Measurements from ENCODE around the gene KRTAP10-10. TPM values are rescaled to one million over a fixed set of nuclear protein-coding genes. Genes with fewer than 3 reads are reported as not detected.
"Not testable (repeated sequence)": the region's sequence is repeated elsewhere in the genome, so short reads cannot be mapped to it uniquely, and the experiment has no call there.

KRTAP10-10 gene
- polyA plus RNA-seq, 1 experiment, result not detected

DNA sequence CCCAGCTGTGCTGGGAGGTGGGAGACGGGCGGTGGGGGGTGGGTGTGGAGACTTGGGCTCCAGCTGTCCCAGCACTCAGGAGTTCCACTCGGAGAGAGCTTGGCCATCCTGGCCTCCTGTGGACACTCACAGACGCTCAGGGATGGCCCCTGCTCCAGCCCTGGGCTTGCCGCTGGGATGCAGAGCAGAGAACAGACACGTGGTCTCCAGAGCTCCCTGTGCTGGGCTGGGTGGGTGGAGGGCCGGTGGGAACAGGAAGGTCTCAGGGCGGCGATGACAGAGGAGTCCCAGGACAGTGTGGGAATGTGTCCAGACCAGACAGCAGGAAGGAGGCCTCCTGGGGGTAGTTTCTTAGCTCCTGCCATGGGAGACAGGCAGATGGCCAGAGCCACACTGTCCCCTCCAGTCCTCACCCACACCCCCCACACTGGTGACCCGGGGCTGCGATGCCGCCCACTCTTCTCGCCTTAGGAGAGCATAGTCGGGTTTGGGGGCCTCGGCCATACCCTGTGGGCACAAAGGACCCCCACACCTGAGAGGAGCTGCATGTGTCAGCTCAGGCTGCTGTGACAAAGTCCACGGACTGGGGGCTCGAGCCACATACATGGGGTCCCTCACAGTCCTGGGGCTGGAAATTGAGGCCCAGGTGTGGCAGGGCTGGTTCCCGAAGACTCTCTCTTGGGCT lies 8.3 kb upstream of the KRTAP10-10 start:
- Histone ChIP-seq H3K4me3 (ENCODE audit: low read depth, low read length) (no peak overlapping the region), H3K9me3 (ENCODE audit: control insufficient read depth, insufficient read depth, low read length) (peaks cover 46% of the 10 kb centered on the region), H3K27me3 (ENCODE audit: control insufficient read depth, insufficient read depth, low read length) (peaks cover 2% of the 10 kb centered on the region), H3K27ac (ENCODE audit: low read depth, low read length) (no peak overlapping the region)
- no peak for DNase-seq (ENCODE audit: low read depth, low spot score)
- ChIA-PET CTCF (interaction anchor here (0.7 kb wide), 1 partner anchor 358 kb away, joined by 3 read pairs; no protein-coding TSS in a partner anchor), POLR2A (no interaction called here)
- no peak for TF ChIP-seq CTCF (IDR thresholded peaks at IDR 0.05; ENCODE audit: low read depth, low read length)

DNA sequence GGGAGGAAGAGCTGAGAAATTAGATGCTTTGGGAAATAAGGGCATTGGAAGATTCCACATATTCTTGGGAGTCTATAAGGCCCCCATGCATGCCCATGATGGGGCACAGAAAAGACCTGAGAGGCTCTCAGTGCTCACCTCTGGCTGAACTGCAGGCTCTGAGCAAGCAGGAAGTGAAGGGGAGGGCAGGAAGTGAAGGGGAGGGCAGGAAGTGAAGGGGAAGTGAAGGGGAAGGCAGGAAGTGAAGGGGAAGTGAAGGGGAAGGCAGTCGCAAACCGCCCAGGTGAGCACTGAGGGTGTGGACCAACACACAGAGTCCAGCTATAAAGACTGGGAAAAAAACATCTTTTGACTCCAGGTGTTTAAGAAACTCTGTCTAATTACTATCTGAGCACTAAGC lies 6.7 kb upstream of the KRTAP10-10 start:
- TF ChIP-seq CTCF (IDR thresholded peaks at IDR 0.05; ENCODE audit: low read depth, low read length), result no peak
- POLR2A ChIA-PET, result no interaction called here
- CTCF ChIA-PET, result no interaction called here
- no peak for DNase-seq (ENCODE audit: low read depth, low spot score)
- peaks cover 2% of the 10 kb centered on the region for H3K27me3 ChIP-seq (ENCODE audit: control insufficient read depth, insufficient read depth, low read length)
- no peak overlapping the region for H3K27ac ChIP-seq (ENCODE audit: low read depth, low read length)
- H3K9me3 ChIP-seq (ENCODE audit: control insufficient read depth, insufficient read depth, low read length), result peaks cover 42% of the 10 kb centered on the region
- H3K4me3 ChIP-seq (ENCODE audit: low read depth, low read length), result no peak overlapping the region

DNA sequence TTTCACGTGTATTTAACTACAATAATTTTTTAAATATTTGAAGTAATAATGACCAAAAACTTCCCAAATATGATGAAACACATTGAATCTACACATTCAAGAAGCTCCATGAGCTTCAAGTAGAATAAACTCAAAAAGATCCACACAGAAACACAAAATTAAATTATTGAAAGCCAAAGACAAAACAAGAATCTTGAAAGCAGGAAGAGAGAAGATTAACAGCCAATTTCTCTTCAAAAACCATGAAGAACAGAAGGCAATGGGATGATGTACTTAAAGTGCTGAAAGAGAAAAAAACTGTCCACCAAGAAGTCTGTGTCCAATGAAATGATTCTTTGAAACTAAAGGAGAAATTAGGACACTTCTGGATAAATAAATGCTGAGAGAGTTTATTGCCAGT lies 5.1 kb upstream of the KRTAP10-10 start:
- H3K4me3 ChIP-seq (ENCODE audit: low read depth, low read length), result no peak overlapping the region
- no peak for DNase-seq (ENCODE audit: low read depth, low spot score)
- no peak overlapping the region for H3K27ac ChIP-seq (ENCODE audit: low read depth, low read length)
- CTCF ChIA-PET, result no interaction called here
- POLR2A ChIA-PET, result no interaction called here
- peaks cover 28% of the 10 kb centered on the region; the same call in 1 of the 2 replicates for H3K9me3 ChIP-seq (ENCODE audit: control insufficient read depth, insufficient read depth, low read length)
- TF ChIP-seq CTCF (IDR thresholded peaks at IDR 0.05; ENCODE audit: low read depth, low read length), result no peak
- peaks cover 2% of the 10 kb centered on the region for H3K27me3 ChIP-seq (ENCODE audit: control insufficient read depth, insufficient read depth, low read length)

GRCh38 chr21:44636209-44637017 lies 743 bp upstream of the KRTAP10-10 start:
- no peak for TF ChIP-seq CTCF (IDR thresholded peaks at IDR 0.05; ENCODE audit: low read depth, low read length)
- Histone ChIP-seq H3K27me3 (ENCODE audit: control insufficient read depth, insufficient read depth, low read length) (peaks cover 2% of the 10 kb centered on the region), H3K9me3 (ENCODE audit: control insufficient read depth, insufficient read depth, low read length) (peaks cover 9% of the 10 kb centered on the region; the same call in 1 of the 2 replicates), H3K4me3 (ENCODE audit: low read depth, low read length) (no peak overlapping the region), H3K27ac (ENCODE audit: low read depth, low read length) (no peak overlapping the region)
- CTCF ChIA-PET, result no interaction called here
- DNase-seq (ENCODE audit: low read depth, low spot score), result no peak
- POLR2A ChIA-PET, result no interaction called here

- DNase-seq (ENCODE audit: low read depth, low spot score); H3K9me3 ChIP-seq (ENCODE audit: control insufficient read depth, insufficient read depth, low read length); H3K27me3 ChIP-seq (ENCODE audit: control insufficient read depth, insufficient read depth, low read length); H3K4me3 ChIP-seq (ENCODE audit: low read depth, low read length); POLR2A ChIA-PET; H3K27ac ChIP-seq (ENCODE audit: low read depth, low read length); CTCF ChIA-PET: not testable (repeated sequence)
Observed at GRCh38 chr21:44637851-44638348, 744 bp downstream of the KRTAP10-10 start.

- H3K27ac ChIP-seq (ENCODE audit: low read depth, low read length); H3K27me3 ChIP-seq (ENCODE audit: control insufficient read depth, insufficient read depth, low read length); POLR2A ChIA-PET; CTCF ChIA-PET; H3K9me3 ChIP-seq (ENCODE audit: control insufficient read depth, insufficient read depth, low read length); H3K4me3 ChIP-seq (ENCODE audit: low read depth, low read length); DNase-seq (ENCODE audit: low read depth, low spot score): not testable (repeated sequence)
Observed at GRCh38 chr21:44638506-44639330, 1.6 kb downstream of the KRTAP10-10 start.

Data from AG04450 (cell line).